Caki2 (cell line): ENCODE measurements around the gene MPI. TPM values are rescaled to one million over a fixed set of nuclear protein-coding genes. Genes with fewer than 3 reads are reported as not detected.

Experiments used
- total RNA-seq: library from RNA; depleted of rRNA; stranded (reverse); fragments of >200 nt; shearing (Covaris generic); gene quantifications from 2 replicates; pipeline ENCODE4 v1.2.3, GENCODE V29; 2014; ENCODE audit warnings: low replicate concordance; rRNA removed

The MPI gene
- total RNA-seq, 1 experiment from 2014 or later, result 117 TPM

Other genes starting within 250 kb of the MPI start
- gene EDC3, start 194.0 kb upstream of the MPI start, total RNA-seq, result 26.0 and 31.8 TPM in 2 replicates
- gene CYP1A1, start 164.5 kb upstream of the MPI start, total RNA-seq, result 3.6 TPM in 1 of 2 replicates, not detected in the other
- gene CYP1A2, start 141.2 kb upstream of the MPI start, total RNA-seq, result not detected in 2 replicates
- gene CSK, start 108.0 kb upstream of the MPI start, total RNA-seq, result 16.0 and 21.3 TPM in 2 replicates
- not detected in 2 replicates for gene LMAN1L, start 77.2 kb upstream of the MPI start, total RNA-seq
- gene CPLX3, start 63.4 kb upstream of the MPI start, total RNA-seq, result not detected in 2 replicates
- gene ULK3, start 46.9 kb upstream of the MPI start, total RNA-seq, result 16.0 and 30.4 TPM in 2 replicates
- gene SCAMP2, start 16.7 kb upstream of the MPI start, total RNA-seq, result 28.5 and 36.1 TPM in 2 replicates
- 19.2 and 21.2 TPM in 2 replicates for gene FAM219B, start 16.8 kb downstream of the MPI start, total RNA-seq
- 168 and 179 TPM in 2 replicates for gene COX5A, start 48.0 kb downstream of the MPI start, total RNA-seq
- gene RPP25, start 66.7 kb downstream of the MPI start, total RNA-seq, result 1.4 and 1.5 TPM in 2 replicates
- 0.88 and 1.0 TPM in 2 replicates for gene SCAMP5, start 105.5 kb downstream of the MPI start, total RNA-seq
- 22.8 and 38.3 TPM in 2 replicates for gene PPCDC, start 133.5 kb downstream of the MPI start, total RNA-seq